ENCODE measurements around the gene SEL1L2. TPM values are rescaled to one million over a fixed set of nuclear protein-coding genes. Genes with fewer than 3 reads are reported as not detected.
A peak's percentile ranks its signal among the peaks of the same experiment; 100 is the strongest.
"Not testable (repeated sequence)": the region's sequence is repeated elsewhere in the genome, so short reads cannot be mapped to it uniquely, and the experiment has no call there.

SEL1L2 gene
- total and polyA plus RNA-seq, 5 donors: 1.1 TPM; not detected in 4

DNA sequence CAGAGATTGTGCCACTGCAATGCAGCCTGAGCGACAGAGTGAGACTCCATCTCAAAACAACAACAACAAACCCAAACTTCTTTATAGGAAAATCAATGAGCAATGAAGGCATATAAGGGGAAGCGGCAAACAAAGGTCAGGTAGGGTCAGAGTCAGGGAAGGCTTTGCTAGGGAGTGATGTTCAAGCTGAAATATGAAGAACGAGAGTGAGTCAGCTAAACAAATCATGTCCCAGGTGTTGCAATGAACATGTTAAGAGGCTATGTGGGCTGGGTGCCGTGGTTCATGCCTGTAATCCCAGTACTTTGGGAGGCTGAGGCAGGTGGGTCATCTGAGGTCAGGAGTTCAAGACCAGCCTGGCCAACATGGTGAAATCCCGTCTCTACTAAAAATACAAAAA is 1.5 kb upstream of the SEL1L2 start:
- H3K4me1 ChIP-seq (ENCODE audit: control insufficient read depth, insufficient read depth, low read length); ATAC-seq; H3K27ac ChIP-seq (ENCODE audit: low read length); DNase-seq; H3K4me3 ChIP-seq (ENCODE audit: low read length); H3K27me3 ChIP-seq (ENCODE audit: control insufficient read depth, insufficient read depth); intact Hi-C loops (cut with DNase I); H3K9me3 ChIP-seq (ENCODE audit: control insufficient read depth, low read length): not testable (repeated sequence)
- WGBS: 93% methylated on average over 5 of the region's 5 CpGs

DNA sequence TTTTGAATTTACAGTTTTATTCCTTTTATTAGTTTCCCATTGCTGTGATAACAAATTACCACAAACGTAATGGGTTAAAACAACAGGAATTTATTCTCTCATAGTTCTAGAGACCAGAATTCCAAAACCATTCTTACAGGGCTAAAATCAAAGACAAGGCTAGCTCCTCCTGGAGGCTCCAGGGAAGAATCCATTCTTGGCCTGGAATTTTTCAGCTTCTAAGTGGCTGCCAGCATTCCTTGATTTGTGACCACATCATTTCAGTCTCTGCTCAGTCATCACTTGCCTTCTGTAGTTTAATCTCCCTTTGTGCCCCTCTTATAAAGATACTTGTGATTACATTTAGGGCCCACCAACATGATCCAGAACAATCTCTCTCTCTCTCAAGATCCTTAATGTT is 897 bp upstream of the SEL1L2 start:
- Histone ChIP-seq H3K27ac (ENCODE audit: low read length) (no peak overlapping the region), H3K4me3 (ENCODE audit: low read length) (no peak overlapping the region), H3K9me3 (ENCODE audit: control insufficient read depth, low read length) (no peaks in the 10 kb centered on the region), H3K27me3 (ENCODE audit: control insufficient read depth, insufficient read depth) (no peaks in the 10 kb centered on the region), H3K4me1 (ENCODE audit: control insufficient read depth, insufficient read depth, low read length) (no peaks in the 10 kb centered on the region)
- intact Hi-C loops (cut with DNase I): no loop called here
- 82% methylated on average over 1 of the region's 1 CpG for WGBS
- no peak for ATAC-seq
- DNase-seq: no peak

DNA sequence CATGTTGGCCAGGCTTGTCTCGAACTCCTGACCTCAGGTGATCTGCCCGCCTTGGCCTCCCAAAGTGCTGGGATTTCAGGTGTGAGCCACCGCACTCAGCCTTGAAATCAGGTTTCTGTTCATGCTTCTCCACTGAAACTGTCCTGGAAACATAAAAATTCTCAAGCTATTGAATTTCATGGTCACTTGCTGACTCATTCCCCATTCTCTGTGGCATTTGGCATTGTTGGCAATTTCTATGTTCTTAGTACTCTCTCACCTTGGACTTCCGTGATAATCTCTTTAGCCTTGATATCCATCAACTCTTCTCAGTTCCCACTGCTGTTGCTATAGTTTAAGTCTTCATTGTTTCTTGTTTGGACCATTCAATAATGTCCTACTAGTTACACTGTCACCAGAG is 6.2 kb downstream of the SEL1L2 start:
- Histone ChIP-seq H3K4me3 (ENCODE audit: low read length) (no peak overlapping the region), H3K27me3 (ENCODE audit: control insufficient read depth, insufficient read depth) (no peaks in the 10 kb centered on the region), H3K4me1 (ENCODE audit: control insufficient read depth, insufficient read depth, low read length) (no peaks in the 10 kb centered on the region), H3K27ac (ENCODE audit: low read length) (no peak overlapping the region), H3K9me3 (ENCODE audit: control insufficient read depth, low read length) (no peaks in the 10 kb centered on the region)
- DNase-seq (no peak), ATAC-seq (no peak)
- WGBS: 65% methylated on average over 4 of the region's 4 CpGs
- intact Hi-C loops (cut with DNase I): no loop called here

DNA sequence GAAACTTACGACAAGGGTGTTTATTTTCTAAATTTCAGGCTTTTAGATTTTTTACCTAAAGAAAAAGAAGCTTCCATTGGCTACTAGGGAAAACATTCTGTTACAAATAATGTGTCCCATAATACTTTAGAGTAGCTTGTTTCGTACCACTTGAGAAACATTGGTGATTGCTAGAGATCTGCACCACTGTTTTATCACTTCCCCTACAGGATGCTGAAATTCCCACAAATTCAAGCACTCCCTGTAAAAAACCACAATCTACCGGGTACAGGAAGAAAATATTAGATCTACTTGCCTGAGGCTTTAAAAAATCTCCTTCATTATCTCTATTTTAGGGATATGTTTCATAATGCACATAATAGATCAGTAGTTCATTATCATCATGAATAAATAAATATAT is 29.9 kb downstream of the SEL1L2 start:
- 55% methylated on average over 3 of the region's 3 CpGs for WGBS
- intact Hi-C loops (cut with DNase I): no loop called here
- no peak for ATAC-seq

DNA sequence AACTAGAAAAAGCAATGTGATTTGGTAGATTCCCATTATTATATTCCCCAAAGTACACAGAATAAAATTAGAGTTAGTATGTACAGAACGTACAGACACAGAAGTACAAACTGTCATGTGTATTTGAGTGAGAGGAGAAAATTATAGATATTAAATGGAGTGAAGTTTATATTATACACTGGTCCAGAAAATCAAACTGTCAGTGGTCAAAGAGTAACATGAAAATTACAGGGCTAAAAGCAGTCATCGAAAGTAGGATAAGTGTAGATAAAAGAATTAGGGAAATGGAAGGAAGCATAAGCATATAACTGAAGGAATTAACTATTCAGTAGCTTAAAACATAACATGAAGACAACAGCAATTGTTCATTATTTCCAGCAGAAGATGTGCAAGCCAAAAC is 30.3 kb downstream of the SEL1L2 start:
- Histone ChIP-seq H3K4me1 (ENCODE audit: control insufficient read depth, insufficient read depth, low read length) (no peaks in the 10 kb centered on the region), H3K27me3 (ENCODE audit: control insufficient read depth, insufficient read depth) (no peaks in the 10 kb centered on the region), H3K9me3 (ENCODE audit: control insufficient read depth, low read length) (no peaks in the 10 kb centered on the region), H3K27ac (ENCODE audit: low read length) (no peak overlapping the region), H3K4me3 (ENCODE audit: low read length) (no peak overlapping the region)
- no peak for ATAC-seq
- DNase-seq: no peak
- 66% methylated on average over 2 of the region's 2 CpGs for WGBS
- intact Hi-C loops (cut with DNase I): no loop called here

More for the DNA sequence above, 29.9 kb downstream of the SEL1L2 start:
- DNase-seq: no peak
- Histone ChIP-seq H3K27ac (ENCODE audit: low read length) (no peak overlapping the region), H3K4me1 (ENCODE audit: control insufficient read depth, insufficient read depth, low read length) (no peaks in the 10 kb centered on the region), H3K4me3 (ENCODE audit: low read length) (no peak overlapping the region), H3K9me3 (ENCODE audit: control insufficient read depth, low read length) (no peaks in the 10 kb centered on the region), H3K27me3 (ENCODE audit: control insufficient read depth, insufficient read depth) (no peaks in the 10 kb centered on the region)

DNA sequence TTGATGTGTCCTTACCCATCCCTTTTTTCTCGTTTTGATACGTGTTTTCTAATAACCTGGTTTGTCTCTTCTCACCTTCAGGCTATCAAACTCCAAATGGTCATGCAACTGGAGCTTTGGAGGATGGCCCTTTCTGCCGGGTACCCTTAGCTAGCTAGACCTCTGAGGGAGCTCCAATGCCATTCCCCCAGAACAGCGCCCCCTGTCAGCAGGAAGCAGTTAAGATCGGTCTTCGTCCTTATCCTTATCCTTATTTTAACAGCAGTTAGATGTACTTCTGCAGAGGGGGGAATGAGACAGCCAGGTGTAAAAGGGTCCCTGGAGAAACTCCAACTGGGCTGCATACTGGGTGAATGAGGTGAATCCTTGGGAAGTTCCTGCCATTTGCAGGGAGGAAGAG is 37.2 kb downstream of the SEL1L2 start:
- DNase-seq (no peak), ATAC-seq (no peak)
- Histone ChIP-seq H3K9me3 (ENCODE audit: control insufficient read depth, low read length) (no peaks in the 10 kb centered on the region), H3K4me3 (ENCODE audit: low read length) (no peak overlapping the region), H3K27ac (ENCODE audit: low read length) (no peak overlapping the region), H3K27me3 (ENCODE audit: control insufficient read depth, insufficient read depth) (no peaks in the 10 kb centered on the region), H3K4me1 (ENCODE audit: control insufficient read depth, insufficient read depth, low read length) (no peaks in the 10 kb centered on the region)
- WGBS: 60% methylated on average over 6 of the region's 6 CpGs
- intact Hi-C loops (cut with DNase I): no loop called here

DNA sequence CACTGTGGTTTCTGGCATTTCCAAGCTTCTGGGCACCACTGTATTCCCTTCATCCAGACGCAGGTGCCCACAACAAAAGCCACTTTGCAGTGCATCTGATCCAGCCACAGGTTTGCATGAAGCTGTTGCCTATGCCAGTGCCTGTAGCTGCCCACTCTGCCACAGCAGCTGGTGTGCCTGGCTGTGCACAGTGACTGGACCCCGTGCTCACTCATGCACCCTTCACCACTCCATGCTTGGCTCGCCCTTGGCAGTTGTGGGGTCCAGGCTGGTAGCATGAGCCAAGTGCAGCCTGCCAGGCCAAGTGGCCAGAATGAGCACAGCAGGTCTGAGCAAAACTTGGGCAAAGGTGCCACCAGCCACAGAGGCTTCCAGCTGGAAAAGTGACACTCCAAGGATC is 42.7 kb downstream of the SEL1L2 start:
- ATAC-seq: no peak
- Histone ChIP-seq H3K27ac (ENCODE audit: low read length) (no peak overlapping the region), H3K27me3 (ENCODE audit: control insufficient read depth, insufficient read depth) (no peaks in the 10 kb centered on the region), H3K4me1 (ENCODE audit: control insufficient read depth, insufficient read depth, low read length) (no peaks in the 10 kb centered on the region), H3K4me3 (ENCODE audit: low read length) (no peak overlapping the region), H3K9me3 (ENCODE audit: control insufficient read depth, low read length) (no peaks in the 10 kb centered on the region)
- DNase-seq: peak in 1 of 3 donors; percentile 25
- intact Hi-C loops (cut with DNase I): no loop called here
- WGBS: 76% methylated on average over 3 of the region's 3 CpGs

DNA sequence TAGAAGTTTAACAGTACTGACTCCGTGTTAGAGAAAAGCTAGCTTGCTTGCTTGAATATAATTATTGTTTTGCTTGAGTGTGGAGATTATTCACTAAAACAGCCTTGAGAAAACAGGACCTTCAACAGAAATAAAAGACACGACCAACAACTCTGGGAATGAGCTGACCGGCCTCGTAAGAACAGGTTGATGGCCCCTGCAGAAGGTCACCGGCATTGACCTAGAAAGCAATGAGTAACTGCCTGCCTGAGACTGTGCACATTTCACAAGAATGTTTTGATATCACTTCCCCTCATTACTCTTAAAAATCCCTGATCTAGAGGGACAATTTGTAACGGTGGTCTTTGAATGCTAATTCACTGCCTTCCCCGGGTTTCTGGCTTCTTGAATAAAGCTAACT is 49.4 kb downstream of the SEL1L2 start:
- Histone ChIP-seq H3K4me1 (ENCODE audit: control insufficient read depth, insufficient read depth, low read length) (no peaks in the 10 kb centered on the region), H3K9me3 (ENCODE audit: control insufficient read depth, low read length) (no peaks in the 10 kb centered on the region), H3K27me3 (ENCODE audit: control insufficient read depth, insufficient read depth) (no peaks in the 10 kb centered on the region), H3K4me3 (ENCODE audit: low read length) (no peak overlapping the region), H3K27ac (ENCODE audit: low read length) (no peak overlapping the region)
- no peak for ATAC-seq
- 71% methylated on average over 7 of the region's 7 CpGs for WGBS
- intact Hi-C loops (cut with DNase I): no loop called here
- DNase-seq: no peak

DNA sequence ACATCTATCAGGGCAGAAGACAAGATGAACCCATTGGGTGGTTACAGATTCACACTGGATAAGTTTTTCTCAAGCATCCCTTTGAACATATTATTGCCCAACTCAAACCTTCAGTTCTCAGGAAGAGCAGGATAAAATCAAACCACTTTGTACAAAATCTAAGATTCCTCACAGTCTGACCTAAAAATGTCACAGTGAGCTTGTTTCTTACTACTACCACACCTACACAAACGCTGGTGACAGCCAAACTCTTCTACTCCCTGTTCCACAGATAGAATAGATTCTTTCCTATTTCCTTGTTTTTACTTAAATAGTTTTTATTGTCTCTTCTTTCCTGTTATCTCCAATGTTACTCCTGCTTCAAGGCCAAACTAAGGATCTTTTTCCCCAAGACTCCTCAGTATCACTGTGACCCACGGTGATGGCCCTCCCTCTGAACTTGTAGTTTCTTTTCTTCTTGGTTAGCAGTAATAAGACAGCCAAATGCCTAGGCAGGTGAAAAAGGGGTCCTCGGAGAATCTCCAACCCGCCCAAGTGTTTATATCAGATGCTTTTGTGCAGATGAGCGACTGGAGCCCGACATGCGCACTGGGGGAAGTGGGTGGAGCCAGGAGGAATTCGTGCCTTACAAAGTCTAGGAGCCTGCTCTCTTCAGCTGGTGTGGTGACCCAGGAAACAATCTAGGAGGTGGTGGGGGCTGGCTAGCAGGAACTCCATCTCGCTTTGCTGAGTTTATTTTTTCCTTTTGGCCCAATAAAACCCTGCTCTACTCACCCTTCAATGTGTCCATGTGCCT is 53.4 kb downstream of the SEL1L2 start:
- ATAC-seq: no peak
- Histone ChIP-seq H3K9me3 (ENCODE audit: control insufficient read depth, low read length) (no peaks in the 10 kb centered on the region), H3K27me3 (ENCODE audit: control insufficient read depth, insufficient read depth) (no peaks in the 10 kb centered on the region), H3K4me3 (ENCODE audit: low read length) (no peak overlapping the region), H3K4me1 (ENCODE audit: control insufficient read depth, insufficient read depth, low read length) (no peaks in the 10 kb centered on the region), H3K27ac (ENCODE audit: low read length) (no peak overlapping the region)
- WGBS: 75% methylated on average over 9 of the region's 9 CpGs
- no peak for DNase-seq
- intact Hi-C loops (cut with DNase I): no loop called here

DNA sequence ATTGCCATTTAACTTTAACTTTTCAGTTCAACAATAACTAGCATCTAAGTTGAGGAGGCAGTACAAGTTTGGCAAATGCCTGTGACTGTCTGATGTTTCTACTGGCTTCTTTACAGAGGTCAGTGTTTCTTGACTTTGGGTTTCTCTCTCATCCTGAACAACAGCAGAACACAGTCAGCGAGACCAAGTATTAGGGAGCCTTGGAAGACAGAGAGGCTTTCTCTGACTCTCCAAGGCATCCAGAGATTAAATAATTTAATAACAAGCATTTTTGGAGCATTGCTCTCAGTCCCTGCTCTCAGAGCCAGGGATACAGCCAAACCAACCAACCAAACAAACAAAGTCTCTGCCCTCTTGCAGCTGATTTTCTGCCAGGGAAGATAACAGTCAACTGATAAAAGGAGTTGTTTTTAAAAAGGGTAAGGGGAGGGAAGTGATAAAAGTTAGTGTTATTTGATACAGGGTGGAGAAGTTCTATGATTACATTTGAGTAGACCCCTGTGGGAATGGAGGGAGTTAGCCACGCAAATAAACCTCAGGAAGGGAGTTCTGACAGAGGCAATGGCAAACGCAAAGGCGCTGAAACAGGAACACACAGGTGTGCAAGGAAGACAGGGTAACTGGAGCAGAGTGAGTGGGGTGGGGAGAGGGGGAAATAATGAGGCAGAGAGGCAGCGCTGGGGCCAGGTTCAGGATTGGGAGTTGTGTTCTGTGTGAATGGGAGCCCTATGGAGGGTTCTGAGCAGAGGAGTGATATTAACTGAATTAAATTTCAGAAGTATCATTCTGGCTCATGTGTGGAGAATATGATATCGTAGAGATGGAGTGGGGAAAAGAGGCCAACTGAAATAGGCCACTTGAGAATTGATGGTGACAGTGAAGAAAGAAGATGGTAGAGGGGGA is 55.2 kb downstream of the SEL1L2 start:
- WGBS: 35% methylated on average over 6 of the region's 6 CpGs
- Histone ChIP-seq H3K27me3 (ENCODE audit: control insufficient read depth, insufficient read depth) (no peaks in the 10 kb centered on the region), H3K4me1 (ENCODE audit: control insufficient read depth, insufficient read depth, low read length) (no peaks in the 10 kb centered on the region), H3K27ac (ENCODE audit: low read length) (no peak overlapping the region), H3K4me3 (ENCODE audit: low read length) (no peak overlapping the region), H3K9me3 (ENCODE audit: control insufficient read depth, low read length) (no peaks in the 10 kb centered on the region)
- intact Hi-C loops (cut with DNase I): no loop called here
- peak in 1 of 3 donors; percentile 33 for DNase-seq
- ATAC-seq: peak; percentile 29 to 91

DNA sequence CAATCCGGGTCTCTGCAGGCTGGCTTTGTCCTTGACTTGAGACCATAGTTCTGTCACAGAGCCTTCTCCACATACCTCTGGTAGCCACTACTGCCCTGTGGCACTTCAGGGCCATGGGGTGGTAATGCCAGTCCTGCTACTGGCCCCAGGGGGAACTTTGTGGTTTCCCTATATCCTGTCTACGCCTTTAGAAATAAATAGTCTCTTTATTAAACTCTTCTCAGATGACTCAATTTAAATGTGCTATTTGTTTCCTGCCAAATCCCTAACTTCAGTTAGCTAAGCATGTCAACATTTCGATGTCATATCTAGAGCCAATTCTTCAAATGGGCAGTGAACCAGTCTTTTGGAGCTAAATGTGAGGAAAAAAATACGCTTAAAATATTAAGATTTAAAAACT is 60.1 kb downstream of the SEL1L2 start:
- Histone ChIP-seq H3K27me3 (ENCODE audit: control insufficient read depth, insufficient read depth) (no peaks in the 10 kb centered on the region), H3K4me1 (ENCODE audit: control insufficient read depth, insufficient read depth, low read length) (no peaks in the 10 kb centered on the region), H3K27ac (ENCODE audit: low read length) (no peak overlapping the region), H3K4me3 (ENCODE audit: low read length) (no peak overlapping the region), H3K9me3 (ENCODE audit: control insufficient read depth, low read length) (no peaks in the 10 kb centered on the region)
- DNase-seq (no peak), ATAC-seq (peak; percentile 36 to 51)
- intact Hi-C loops (cut with DNase I): no loop called here
- 48% methylated on average over 4 of the region's 4 CpGs for WGBS
